ENCODE measurements around the gene SLC34A1.
A peak's percentile ranks its signal among the peaks of the same experiment; 100 is the strongest.
"Not testable (repeated sequence)": the region's sequence is repeated elsewhere in the genome, so short reads cannot be mapped to it uniquely, and the experiment has no call there.

Gene SLC34A1

DNA sequence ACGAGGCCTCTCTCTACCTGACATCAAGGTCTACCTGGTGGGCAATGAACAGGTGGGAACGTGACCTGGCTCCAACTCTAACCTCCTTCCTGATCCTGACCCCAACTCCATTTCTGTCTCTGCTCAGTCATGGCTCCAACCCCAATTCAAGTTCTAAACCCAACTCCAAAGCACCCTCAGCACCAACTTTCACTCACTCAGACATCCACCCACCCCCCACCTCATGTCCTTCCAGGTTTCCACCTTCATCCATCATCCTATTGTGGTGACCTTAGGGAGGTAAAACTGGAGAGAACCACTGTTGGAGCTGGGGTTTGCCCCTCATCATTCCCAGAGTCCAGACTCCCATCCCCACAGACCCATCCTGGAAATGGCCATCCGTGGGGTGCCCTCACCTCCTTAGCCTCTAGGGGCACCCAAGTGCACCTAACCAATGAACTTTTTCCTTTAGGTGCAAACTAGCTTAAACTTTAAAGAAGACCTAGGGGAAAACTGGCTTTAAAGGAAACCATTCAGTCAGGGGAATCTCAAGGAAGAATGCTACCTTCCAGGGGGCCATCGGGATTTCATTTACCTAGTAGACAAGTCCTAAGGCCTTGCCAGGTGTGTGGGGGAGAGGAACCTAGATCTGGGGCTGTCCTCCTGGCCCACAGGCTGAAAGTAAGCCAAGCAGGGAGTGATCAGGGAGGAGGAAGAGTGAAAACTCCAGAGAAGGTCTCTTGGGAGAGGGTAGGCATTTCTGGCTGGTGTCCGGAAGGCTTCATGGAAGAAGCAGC lies 15.2 kb upstream of the SLC34A1 start:
- peak; percentile 59 for DNase-seq (ENCODE audit: low spot score)

DNA sequence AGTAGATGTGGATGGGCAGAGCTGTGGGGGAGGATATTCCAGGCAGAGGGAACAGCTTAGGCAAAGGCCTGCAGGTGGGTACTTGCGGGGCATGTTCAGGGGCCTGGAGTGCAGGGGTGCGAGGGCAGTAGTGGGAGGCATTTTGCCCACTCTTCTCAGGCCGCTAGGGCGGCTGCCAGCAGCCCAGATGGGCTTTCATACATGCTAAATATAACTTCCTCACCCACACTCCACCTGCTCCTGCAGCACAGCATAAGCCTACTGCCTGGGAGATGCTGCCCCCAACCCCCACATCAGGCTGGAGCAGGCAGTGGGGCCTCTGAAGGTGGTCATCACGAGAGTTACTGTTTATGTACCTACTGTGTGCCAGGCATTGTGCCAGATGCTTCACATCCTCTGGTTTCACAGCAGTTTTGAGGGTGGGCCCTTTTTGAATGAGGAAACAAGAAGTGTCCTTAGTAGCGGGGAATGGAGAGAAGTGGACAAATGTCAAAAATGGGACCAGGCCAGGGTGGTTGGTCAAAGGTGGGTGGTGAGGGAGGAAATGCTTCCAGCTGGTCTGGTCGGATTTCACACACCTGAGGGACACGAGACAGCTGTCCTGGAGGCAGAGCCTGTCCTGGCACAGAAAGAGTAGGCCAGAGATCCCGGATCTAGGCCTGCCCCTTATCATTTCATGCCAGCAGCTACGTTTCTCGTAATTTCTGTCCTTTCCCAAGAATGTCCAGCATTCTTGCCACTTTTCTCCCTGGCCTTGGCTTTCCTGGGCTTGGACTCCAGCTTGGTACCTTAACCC lies 14.4 kb upstream of the SLC34A1 start:
- no peak for DNase-seq (ENCODE audit: low spot score)

DNA sequence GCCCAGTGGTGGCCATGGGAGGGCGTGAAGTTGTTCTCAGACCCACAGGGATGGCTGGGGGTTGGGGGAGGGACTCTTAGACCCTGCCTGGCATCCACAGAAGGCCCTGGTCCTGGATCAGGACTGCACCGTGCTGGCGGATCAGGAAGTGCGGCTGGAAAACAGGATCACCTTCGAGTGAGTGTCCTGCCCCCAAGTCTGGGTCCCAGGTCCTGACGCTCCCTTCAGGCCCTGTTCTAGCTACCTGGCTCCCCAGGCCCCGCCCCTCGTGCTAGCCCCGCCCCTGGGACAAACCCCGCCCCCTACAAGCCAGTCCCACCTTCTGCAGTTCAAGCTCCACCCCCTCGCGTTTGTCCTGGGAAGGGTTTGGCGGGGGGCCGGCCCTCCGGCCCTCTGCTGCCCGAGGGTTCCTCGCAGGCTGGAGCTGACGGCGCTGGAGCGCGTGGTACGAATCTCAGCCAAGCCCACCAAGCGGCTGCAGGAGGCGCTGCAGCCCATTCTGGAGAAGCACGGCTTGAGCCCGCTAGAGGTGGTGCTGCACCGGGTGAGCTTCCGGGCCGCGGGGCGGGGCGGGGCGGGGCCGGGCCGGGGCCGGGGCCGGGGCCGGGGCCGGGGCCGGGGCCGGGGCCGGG lies 13.6 kb upstream of the SLC34A1 start:
- DNase-seq (ENCODE audit: low spot score), result peak; percentile 81

DNA sequence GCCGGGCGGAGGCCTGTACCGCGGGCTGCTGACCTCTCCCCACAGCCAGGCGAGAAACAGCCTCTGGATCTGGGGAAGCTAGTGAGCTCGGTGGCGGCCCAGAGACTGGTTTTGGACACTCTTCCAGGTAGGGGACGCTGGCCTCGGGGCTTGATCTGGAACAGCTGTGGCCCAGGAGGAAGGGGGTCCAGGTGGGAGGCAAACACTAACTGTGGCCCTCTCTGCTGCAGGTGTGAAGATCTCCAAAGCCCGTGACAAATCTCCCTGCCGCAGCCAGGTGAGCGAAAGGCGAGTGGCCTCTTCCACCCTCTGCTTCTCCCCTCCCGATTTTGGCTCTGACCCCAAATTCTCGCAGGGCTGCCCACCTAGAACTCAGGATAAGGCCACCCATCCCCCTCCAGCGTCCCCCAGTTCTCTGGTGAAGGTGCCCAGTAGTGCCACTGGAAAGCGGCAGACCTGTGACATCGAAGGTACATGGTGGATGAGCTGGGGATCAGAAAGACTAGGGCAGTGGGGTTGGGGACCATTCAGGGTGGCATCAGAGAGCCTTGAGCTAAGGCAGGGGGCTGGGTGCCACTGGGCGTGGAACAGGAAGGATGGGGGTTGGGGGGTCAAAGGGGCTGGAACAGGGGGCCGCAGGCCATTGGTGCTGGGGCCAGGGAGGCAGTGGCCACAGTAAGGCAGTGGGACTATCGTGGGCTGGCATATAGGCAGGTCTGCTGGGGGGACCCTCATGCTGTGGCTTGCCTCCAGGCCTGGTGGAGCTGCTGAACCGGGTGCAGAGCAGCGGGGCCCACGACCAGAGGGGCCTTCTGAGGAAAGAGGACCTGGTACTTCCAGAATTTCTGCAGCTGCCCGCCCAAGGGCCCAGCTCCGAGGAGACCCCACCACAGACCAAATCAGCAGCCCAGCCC lies 12.9 kb upstream of the SLC34A1 start:
- DNase-seq (ENCODE audit: low spot score), result no peak

DNA sequence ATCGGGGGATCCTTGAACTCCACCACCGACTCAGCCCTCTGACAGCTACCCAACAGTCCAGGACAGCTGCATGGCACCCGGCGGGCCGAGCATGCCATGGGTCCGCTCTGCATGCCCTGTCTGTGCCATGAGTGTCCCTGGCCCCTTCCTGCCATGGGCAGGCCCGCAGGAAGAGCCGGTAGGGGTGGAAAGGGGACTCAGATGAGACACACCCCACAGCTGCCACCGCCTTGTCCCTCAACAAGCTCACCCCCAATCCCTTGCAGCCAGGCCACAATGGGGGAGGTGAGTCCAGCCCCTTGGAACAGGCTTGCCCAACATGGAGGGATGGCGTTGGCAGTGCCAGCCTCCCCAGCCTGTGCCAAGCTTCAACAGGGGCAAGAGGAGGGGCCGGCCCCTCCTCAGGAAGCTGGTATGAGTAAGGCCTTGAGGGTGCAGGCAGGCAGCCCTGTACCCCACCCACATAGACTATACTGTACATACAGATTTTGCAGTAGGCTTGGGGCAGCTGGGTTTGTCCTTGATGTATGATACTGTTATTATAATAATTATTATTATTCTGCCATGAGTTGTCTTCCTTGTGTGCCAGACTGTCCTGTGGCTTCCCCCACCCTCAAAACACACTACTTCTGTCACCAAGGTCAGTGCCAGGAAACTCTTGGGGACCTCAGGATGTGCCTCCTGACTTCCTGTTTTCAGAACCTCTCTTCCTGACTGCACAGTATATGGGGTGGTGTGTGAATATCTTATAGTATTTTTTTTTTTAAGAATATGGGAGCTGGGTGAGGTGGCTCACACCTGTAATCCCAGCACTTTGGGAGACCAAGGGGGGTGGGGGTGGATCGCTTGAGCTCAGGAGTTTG lies 12.0 kb upstream of the SLC34A1 start:
- no peak for DNase-seq (ENCODE audit: low spot score)

DNA sequence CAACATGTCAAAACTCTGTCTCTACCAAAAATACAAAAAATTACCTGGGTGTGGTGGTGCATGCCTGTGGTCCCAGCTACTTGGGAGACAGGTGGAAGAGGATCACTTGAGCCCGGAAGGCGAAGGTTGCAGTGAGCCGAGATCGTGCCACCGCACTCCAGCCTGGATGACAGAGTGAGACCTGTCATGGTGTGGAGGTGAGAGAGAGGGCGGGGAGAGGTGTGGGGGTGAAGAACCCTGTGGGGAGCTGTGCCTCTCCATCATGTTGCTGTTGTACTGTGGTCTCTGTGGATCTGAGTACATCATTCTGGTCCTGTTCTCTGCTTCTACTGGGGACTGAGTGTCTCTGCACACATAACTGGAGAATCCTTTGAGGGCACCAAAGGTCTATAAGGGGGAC lies 11.3 kb upstream of the SLC34A1 start:
- DNase-seq (ENCODE audit: low spot score), result no peak

DNA sequence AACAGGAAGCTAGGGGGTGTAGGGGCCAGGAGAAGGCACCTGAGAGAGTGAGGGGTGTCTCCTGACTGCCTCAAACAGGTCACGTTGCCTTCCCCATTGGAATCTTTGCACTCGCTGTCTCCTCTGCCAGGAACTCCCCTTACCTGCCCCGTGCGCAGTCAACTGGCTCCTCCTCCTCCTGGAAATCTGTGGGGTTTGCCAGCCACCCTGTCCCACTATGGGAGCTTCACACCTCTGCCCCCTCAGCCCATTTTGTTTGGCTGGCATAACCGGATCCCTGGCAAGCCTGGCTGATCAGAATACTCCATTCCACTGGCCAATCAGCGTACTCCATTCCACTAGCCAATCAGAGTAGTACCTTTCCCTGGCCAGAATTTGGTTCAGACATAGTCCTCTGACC lies 10.4 kb upstream of the SLC34A1 start:
- DNase-seq (ENCODE audit: low spot score), result no peak

DNA sequence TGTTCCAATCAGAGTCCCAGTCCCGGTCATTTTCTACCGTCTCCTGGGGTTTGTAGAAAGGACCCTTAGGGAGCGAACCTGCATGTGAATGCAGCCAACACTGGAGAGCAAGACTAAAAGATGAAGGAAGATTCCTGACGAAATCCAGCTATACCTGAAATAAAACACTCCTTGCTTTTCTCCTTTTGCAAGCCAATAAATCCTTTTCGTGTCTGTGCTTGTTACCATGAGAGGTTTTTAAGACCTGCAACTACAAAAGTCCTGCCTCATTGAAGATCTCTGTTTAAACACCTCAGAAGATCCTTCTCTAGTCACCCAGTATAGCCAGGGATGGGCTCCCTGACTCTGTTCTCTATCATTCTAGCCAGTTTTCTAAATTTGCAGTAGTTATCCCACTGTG lies 10.0 kb upstream of the SLC34A1 start:
- no peak for DNase-seq (ENCODE audit: low spot score)

DNA sequence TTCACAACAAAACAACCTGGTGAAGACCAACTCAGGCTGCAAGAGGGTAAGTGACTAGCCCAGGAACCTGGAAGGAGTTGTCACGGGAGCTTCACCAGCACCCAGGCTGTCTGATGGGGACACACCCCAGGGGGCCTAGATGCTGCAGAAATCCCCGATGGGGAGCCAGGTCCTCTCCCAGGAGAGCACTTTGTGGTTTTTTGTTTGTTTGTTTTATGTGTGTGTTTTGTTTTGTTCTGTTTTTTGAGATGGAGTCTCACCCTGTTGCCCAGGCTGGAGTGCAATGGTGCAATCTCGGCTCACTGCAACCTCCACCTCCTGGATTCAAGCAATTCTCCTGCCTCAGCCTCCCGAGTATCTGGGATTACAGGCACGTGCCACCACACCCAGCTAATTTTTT lies 8.7 kb upstream of the SLC34A1 start:
- DNase-seq (ENCODE audit: low spot score), result not testable (repeated sequence)

DNA sequence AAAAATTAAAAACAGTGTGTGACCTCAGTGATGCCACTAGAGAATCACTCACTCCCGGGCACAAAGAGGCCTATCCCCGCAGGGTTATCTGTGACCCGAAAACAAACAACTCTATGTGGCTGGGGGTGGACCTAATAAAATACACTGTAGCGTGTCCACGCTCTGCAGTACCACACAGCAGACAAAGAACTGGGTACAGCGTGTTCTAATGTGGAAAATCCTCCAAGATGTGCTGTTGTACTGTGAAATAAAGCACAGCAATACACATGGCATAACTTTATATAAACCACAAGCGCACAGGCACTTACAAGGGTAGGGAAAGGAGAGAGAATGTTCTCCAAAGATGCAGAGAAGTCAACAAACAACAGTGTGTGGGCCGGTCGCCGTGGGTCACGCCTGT lies 8.1 kb upstream of the SLC34A1 start:
- no peak for DNase-seq (ENCODE audit: low spot score)

DNA sequence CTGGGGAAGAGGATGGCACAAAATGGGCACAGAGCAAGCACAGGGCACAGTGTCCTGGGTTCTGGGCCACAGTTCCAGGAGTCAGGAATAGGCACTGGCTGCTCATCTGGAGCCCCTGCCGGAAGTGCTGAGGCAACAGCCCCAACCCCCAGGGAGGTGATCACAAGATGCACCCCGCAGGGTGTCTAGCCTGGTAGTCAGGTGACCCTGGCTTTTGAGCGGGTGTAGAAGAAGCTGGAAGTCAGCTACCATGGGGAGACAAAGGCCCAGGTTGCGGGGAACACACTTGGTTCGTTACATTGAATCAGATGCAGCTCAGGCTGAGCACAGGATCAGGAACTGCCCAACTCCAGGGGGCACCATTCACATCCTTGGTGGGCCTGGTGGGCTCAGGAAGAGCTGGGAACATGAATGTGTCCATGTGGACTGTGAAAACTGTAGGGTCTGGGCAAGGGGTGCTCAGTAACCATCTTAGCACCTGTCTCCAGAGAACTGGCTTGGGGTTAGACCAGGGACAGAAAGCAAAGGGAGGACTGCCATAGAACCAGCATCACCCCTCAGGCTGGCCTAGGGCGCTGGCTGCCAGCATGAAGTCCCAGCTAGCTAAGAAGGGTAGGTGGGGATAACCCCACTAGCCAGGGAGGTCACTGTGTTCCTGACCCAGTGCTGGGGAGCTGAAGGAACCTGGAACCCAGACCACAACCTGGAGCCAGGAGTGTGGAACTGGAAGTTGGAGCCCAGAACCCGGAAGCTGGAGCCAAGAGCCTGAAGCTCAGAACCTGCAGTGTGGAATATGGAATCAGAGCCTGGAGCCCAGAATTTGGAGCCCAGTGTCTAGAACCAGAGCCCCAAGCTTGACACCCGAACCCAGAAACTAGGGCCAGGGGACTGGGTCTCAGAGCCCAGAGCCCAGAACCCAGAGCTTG lies 6.1 kb upstream of the SLC34A1 start:
- no peak for DNase-seq (ENCODE audit: low spot score)

DNA sequence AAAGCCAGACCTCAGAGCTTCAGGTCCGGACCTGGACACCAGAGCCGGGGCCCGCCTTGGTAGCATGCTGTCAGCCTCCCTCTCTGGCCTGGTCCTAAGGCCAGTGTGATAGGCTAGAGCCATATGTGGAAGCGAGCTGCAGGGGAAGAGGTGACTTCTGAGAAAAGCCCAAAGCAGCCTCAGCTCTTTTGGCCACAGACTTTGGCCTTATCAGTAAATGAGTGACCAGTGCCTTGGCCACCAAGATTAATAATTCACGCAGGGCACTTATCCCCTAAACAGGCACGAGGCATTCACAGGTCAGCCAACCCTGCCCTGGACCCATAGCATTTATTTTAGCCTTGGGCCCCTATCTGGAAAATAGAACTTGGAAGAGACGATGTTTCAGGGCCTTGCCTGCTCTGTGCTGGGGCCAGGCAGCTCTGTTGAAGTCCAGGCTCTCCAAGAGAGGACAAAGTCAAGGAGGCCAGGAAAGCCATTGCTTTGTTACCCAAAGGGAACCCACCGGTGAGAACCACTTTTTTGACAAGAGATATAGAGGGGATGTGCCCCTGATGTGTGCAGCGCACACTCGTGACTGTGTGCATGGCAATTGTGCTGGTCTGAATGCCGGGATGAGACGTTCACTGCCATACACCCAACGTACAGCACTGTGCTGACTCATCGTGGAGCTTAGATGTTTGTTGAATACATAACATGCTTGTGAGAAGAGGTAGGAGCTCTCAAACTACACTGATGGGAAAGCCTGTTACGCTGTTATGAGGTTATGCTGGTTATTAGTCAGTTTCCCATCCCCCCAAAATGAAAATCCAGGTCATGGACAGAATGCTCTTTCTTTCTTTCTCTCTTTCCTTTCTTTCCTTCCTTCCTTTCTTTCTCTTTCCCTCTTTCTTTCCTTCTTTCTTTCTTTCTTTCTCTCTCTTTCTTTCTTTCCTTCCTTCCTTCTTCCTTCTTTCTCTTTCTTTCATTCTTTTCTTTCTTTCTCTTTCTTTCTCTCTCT lies 5.0 kb upstream of the SLC34A1 start:
- no peak for DNase-seq (ENCODE audit: low spot score)

DNA sequence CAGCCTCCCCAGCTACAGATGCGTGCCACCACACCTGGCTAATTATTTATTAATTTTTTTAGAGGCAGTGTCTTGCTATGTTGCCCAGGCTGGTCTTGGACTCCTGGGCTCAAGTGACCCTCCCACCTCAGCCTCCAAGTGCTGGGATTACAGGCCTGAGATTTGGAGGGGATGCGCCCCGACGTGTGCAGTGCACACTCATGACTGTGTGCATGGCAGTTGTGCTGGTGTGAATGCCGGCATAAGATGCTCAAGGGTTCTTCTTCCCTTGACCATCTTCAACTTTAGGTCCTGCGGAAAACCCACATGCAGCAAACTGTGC lies 3.5 kb upstream of the SLC34A1 start:
- no peak for DNase-seq (ENCODE audit: low spot score)

DNA sequence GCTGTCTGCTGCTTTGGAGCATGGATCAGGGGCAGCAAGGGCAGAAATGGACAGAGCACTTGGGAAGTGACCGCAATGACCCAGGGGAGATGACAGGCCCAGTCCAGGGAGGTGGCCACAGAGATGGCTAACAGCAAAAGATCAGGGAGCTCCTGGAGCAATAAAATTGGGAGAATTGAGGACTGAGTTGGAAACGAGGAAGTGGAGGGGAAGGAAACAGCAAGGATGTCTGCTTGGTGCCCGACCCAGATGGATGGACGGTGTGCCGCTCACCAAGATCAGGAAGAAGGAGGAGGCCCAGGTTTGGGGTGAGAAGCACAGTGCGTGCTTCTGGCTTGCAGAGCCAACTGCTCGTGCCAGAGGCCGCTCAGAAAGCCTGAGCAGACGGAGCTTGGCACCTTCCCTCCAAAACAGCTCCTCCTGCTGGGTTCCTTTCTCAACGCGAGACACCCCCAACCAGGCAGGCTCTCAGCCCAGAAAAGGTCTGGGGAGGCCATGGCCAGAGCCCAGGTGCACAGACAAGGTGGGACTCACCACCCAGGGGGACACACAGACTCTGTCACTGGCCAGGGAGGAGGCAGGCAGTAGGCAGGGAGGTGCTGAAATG lies 1.7 kb upstream of the SLC34A1 start:
- peak; percentile 94 for DNase-seq (ENCODE audit: low spot score)

DNA sequence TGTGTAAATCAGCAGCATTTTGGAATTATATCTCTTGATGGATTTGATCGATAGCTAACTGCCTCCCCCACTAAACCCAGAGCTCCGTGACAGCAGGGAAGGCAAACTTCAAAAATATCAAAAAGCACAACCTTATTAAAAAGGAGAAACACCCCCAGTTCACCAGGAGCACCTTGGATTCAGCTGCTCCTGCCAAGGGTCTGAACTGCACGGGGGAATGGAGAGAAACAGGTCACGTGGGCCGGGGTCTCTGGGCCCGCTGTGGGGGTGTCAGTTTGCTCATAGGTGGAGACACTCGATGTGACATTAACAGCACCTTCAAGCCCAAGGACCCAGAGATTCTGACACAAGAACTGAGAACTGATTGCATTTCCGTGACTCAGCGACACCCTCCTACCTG lies 1.1 kb upstream of the SLC34A1 start:
- DNase-seq (ENCODE audit: low spot score), result no peak

DNA sequence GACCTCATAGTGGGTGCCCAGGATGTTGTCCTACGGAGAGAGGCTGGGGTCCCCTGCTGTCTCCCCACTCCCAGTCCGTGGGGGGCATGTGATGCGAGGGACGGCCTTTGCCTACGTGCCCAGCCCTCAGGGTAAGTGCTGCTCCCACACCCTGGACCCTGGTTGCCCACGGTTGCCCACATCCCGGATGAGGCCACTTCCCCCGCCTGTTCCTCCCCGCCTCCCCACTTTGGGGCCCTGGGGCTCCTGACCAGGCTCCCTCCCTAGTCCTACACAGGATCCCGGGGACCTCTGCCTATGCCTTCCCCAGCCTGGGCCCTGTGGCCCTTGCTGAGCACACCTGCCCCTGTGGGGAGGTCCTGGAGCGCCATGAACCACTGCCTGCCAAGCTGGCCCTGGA lies 1.5 kb downstream of the SLC34A1 start:
- DNase-seq (ENCODE audit: low spot score), result no peak

DNA sequence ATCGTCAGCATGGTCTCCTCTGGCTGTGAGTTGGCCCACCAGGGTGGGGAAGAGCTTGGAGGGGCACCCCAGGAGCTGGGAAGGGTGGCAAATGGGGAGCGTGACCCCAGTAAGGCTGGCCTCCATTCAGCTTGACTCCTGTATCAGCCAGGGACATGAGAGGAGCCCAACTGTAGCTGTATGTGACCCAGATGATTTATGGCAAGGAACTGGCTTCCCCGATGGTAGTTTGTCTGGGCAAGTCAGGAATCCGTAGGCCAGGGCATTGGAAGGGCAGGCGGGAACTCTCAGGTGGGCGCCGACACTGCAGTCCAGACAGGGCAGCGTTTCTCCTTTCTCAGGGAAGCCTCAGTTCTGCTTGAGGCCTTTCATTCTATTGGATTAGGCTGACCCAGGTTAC lies 2.3 kb downstream of the SLC34A1 start:
- no peak for DNase-seq (ENCODE audit: low spot score)

DNA sequence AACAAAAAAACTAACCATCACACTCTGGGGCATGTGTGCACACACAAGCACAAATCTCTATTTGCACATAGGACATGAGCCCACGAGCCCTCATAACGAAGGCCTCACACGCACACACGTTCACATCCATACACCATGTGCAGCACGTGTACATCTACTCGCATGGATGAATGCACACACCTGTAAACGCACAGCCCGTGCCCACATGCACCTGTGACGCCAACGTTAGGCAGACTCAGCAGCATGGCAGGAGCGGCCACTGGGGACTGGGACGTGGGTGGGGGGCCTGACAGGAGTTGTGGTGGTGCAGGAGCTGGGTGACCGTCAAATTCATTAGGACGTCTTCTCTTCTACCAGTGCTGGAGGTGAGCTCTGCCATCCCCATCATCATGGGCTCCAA lies 3.2 kb downstream of the SLC34A1 start:
- DNase-seq (ENCODE audit: low spot score), result no peak

All from cerebellar cortex (tissue), 1 donor.